SK-N-SH treated with all-trans-retinoic acid at 6 μM for 48 hours (cell line): Measurements from ENCODE around the gene MAP3K20.
"Not testable (repeated sequence)": the region's sequence is repeated elsewhere in the genome, so short reads cannot be mapped to it uniquely, and the experiment has no call there.

Experiments used
- ATAC-seq: fragments of 200-7000 bp; cut with Tn5 transposase; 3 replicates; pipeline ENCODE4 v1.9.1; 2020; ENCODE audit warnings: mild to moderate bottlenecking, moderate library complexity
- ARNTL ChIP-seq: fragments of 450-650 bp; formaldehyde crosslinking; IDR thresholded peaks from 2 replicates; pipeline ENCODE4 v1.5.0; 2020; ENCODE audit warnings: low read depth, mild to moderate bottlenecking, moderate library complexity, borderline replicate concordance
- BACH2 ChIP-seq: fragments of 250-450 bp; sonication (Bioruptor Pico); IDR thresholded peaks from 2 replicates; pipeline ENCODE4 v1.9.0; 2021; ENCODE audit warnings: mild to moderate bottlenecking, borderline replicate concordance
- CREB5 ChIP-seq: fragments of 250-450 bp; sonication (Bioruptor Pico); IDR thresholded peaks from 2 replicates; pipeline ENCODE4 v1.5.1; 2020; ENCODE audit warnings: low read depth, mild to moderate bottlenecking, moderate library complexity
- CSRNP3 ChIP-seq: fragments of 250-450 bp; sonication (Bioruptor Pico); IDR thresholded peaks from 2 replicates; pipeline ENCODE4 v1.5.1; 2021; ENCODE audit warnings: mild to moderate bottlenecking, moderate library complexity
- ESRRG ChIP-seq: fragments of 250-450 bp; sonication (Bioruptor Pico); IDR thresholded peaks from 2 replicates; pipeline ENCODE4 v1.6.1; 2021; ENCODE audit warnings: mild to moderate bottlenecking
- GLIS3 ChIP-seq: fragments of 250-450 bp; sonication (Bioruptor Pico); IDR thresholded peaks from 2 replicates; pipeline ENCODE4 v1.5.0; 2020; ENCODE audit warnings: mild to moderate bottlenecking, moderate library complexity
- PATZ1 ChIP-seq: fragments of 250-450 bp; sonication (Bioruptor Pico); IDR thresholded peaks from 2 replicates; pipeline ENCODE4 v1.8.0; 2020; ENCODE audit warnings: mild to moderate bottlenecking, moderate library complexity, borderline replicate concordance
- POU6F1 ChIP-seq: fragments of 250-450 bp; sonication (Bioruptor Pico); IDR thresholded peaks from 2 replicates; pipeline ENCODE4 v1.8.0; 2021; ENCODE audit warnings: low read depth, mild to moderate bottlenecking, moderate library complexity, borderline replicate concordance
- PPARA ChIP-seq: fragments of 250-450 bp; sonication (Bioruptor Pico); IDR thresholded peaks from 2 replicates; pipeline ENCODE4 v1.5.0; 2020; ENCODE audit warnings: mild to moderate bottlenecking, borderline replicate concordance
- SNAI2 ChIP-seq: fragments of 250-450 bp; sonication (Bioruptor Pico); IDR thresholded peaks from 2 replicates; pipeline ENCODE4 v1.5.0; 2020; ENCODE audit warnings: mild to moderate bottlenecking, moderate library complexity
- TCF4 ChIP-seq: fragments of 250-450 bp; sonication (Bioruptor Pico); IDR thresholded peaks from 2 replicates; pipeline ENCODE4 v1.8.0; 2021; ENCODE audit warnings: mild to moderate bottlenecking, moderate library complexity, borderline replicate concordance
- TSHZ2 ChIP-seq: fragments of 250-450 bp; sonication (Bioruptor Pico); IDR thresholded peaks from 2 replicates; pipeline ENCODE4 v1.5.0; 2020; ENCODE audit warnings: mild to moderate bottlenecking, moderate library complexity
- ZC3H10 ChIP-seq: fragments of 250-450 bp; sonication (Bioruptor Pico); IDR thresholded peaks from 2 replicates; pipeline ENCODE4 v1.5.1; 2021; ENCODE audit warnings: mild to moderate bottlenecking, moderate library complexity
- ZFP3 ChIP-seq: fragments of 250-450 bp; sonication (Bioruptor Pico); IDR thresholded peaks from 2 replicates; pipeline ENCODE4 v1.5.0; 2020; ENCODE audit warnings: mild to moderate bottlenecking, moderate library complexity
- ZFP30 ChIP-seq: fragments of 450-650 bp; formaldehyde crosslinking; IDR thresholded peaks from 2 replicates; pipeline ENCODE4 v1.5.0; 2022; ENCODE audit warnings: mild to moderate bottlenecking, moderate library complexity
- ZNF70 ChIP-seq: fragments of 450-650 bp; formaldehyde crosslinking; IDR thresholded peaks from 2 replicates; pipeline ENCODE4 v1.5.0; 2020; ENCODE audit warnings: mild to moderate bottlenecking, moderate library complexity

Gene MAP3K20

GRCh38 chr2:173305303-173305702 lies 229.7 kb downstream of the MAP3K20 start:
- TF ChIP-seq ZFP3 (CRISPR knock-in tag) (no peak), ZNF70 (CRISPR knock-in tag) (no peak), ZC3H10 (CRISPR knock-in tag) (no peak), TSHZ2 (no peak), GLIS3 (CRISPR knock-in tag) (no peak), CSRNP3 (CRISPR knock-in tag) (no peak), PPARA (CRISPR knock-in tag) (no peak), ESRRG (CRISPR knock-in tag) (no peak), SNAI2 (CRISPR knock-in tag) (no peak)

GRCh38 chr2:173307293-173307692 lies 231.6 kb downstream of the MAP3K20 start:
- TF ChIP-seq POU6F1 (CRISPR knock-in tag): no peak
- TF ChIP-seq ZNF70 (CRISPR knock-in tag): no peak
- TF ChIP-seq ESRRG (CRISPR knock-in tag): no peak
- no peak for TF ChIP-seq TCF4 (CRISPR knock-in tag)
- no peak for TF ChIP-seq BACH2
- TF ChIP-seq ZFP30: no peak
- TF ChIP-seq CREB5 (CRISPR knock-in tag): no peak
- TF ChIP-seq CSRNP3 (CRISPR knock-in tag): no peak
- TF ChIP-seq GLIS3 (CRISPR knock-in tag): no peak
- no peak for TF ChIP-seq ARNTL (CRISPR knock-in tag)
- no peak for TF ChIP-seq PPARA (CRISPR knock-in tag)
- TF ChIP-seq TSHZ2: no peak
- TF ChIP-seq PATZ1: no peak
- no peak for TF ChIP-seq ZC3H10 (CRISPR knock-in tag)
- ATAC-seq: no peak

More at GRCh38 chr2:173305303-173305702, 229.7 kb downstream of the MAP3K20 start:
- no peak for ATAC-seq

GRCh38 chr2:173309370-173309769 lies 233.7 kb downstream of the MAP3K20 start:
- not testable (repeated sequence) for ATAC-seq
